ENCODE measurements around the gene PSMG3.

- peak; percentile 74 for TF ChIP-seq POLR2A (IDR thresholded peaks at IDR 0.05)
- peak in 5 of 6 experiments; percentile 32 to 94 (median 90) for TF ChIP-seq CTCF (IDR thresholded peaks at IDR 0.05)
These were observed 13.9 kb downstream of the PSMG3 start, which contains the start of gene TMEM184A for GRCh38 chr7:1555813-1556543.

All from Peyer's patch (tissue), 4 donors.